Loucy (cell line): Measurements from ENCODE around the gene NAB2.

Experiments used
- EZH2phosphoT487 ChIP-seq: fragments of 200-600 bp; IDR thresholded peaks from 2 replicates; pipeline ENCODE4 v1.6.1; 2018; ENCODE audit warnings: antibody characterized with exemption, mild to moderate bottlenecking, moderate library complexity, borderline replicate concordance
- TF ChIP-seq, protein P1 (sequence below): fragments of 200-600 bp; sonication (generic); conservative IDR thresholded peaks from 2 replicates; pipeline ENCODE4 v1.5.1; 2014; ENCODE audit warnings: mild to moderate bottlenecking, antibody characterized with exemption, low read length

DNA sequence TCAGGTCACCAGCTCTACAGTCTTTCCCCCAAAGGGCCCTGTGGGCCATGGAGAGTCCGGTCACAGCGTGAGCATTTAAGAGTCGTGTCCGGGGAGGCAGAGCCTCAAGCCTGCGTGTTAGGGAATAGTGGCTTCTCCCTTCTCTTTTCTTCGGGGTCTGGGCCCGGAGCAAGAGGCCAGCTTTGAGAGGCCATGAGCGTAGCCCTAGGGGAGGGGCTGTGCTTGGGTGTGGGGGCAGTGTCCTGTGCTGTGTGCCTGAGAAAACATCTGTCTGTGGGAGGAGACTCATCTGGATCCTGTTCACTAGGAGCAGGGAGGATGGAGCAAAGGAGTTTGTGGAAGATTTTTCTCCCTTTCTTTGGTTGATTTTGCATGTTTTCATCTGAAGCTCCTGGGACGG, 53.2 kb downstream of the NAB2 start:
- TF ChIP-seq, protein P1, sequence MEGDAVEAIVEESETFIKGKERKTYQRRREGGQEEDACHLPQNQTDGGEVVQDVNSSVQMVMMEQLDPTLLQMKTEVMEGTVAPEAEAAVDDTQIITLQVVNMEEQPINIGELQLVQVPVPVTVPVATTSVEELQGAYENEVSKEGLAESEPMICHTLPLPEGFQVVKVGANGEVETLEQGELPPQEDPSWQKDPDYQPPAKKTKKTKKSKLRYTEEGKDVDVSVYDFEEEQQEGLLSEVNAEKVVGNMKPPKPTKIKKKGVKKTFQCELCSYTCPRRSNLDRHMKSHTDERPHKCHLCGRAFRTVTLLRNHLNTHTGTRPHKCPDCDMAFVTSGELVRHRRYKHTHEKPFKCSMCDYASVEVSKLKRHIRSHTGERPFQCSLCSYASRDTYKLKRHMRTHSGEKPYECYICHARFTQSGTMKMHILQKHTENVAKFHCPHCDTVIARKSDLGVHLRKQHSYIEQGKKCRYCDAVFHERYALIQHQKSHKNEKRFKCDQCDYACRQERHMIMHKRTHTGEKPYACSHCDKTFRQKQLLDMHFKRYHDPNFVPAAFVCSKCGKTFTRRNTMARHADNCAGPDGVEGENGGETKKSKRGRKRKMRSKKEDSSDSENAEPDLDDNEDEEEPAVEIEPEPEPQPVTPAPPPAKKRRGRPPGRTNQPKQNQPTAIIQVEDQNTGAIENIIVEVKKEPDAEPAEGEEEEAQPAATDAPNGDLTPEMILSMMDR: no peak
- no peak for TF ChIP-seq EZH2phosphoT487
